ENCODE results near the gene SNX20. TPM values are rescaled to one million over a fixed set of nuclear protein-coding genes. Genes with fewer than 3 reads are reported as not detected.
A peak's percentile ranks its signal among the peaks of the same experiment; 100 is the strongest.

The SNX20 gene
- total and polyA plus RNA-seq, 2 donors from 2014 or later = 0.67 to 6.2 TPM

- Histone ChIP-seq H3K9me3 (ENCODE audit: control insufficient read depth in 2 of 3, insufficient read depth in 1 of 3, low read length in 3 of 3) (peaks cover 0 to 17% (median 8%) of the 10 kb centered on the region in 3 donors), H3K4me1 (ENCODE audit: control insufficient read depth in 2 of 3, insufficient read depth in 2 of 3, low read depth in 1 of 3, low read length in 3 of 3) (peaks cover 0 to 4% (median 0%) of the 10 kb centered on the region in 3 donors), H3K9ac (ENCODE audit: low read length in 3 of 3) (no peak overlapping the region), H3K27ac (ENCODE audit: low read depth in 2 of 2, low read length in 2 of 2) (no peak overlapping the region), H3K36me3 (ENCODE audit: control insufficient read depth in 2 of 3, insufficient read depth in 3 of 3, low read length in 3 of 3) (no peaks in the 10 kb centered on the region), H3K27me3 (ENCODE audit: control insufficient read depth, insufficient read depth, low read length) (no peaks in the 10 kb centered on the region), H3K4me3 (ENCODE audit: low read length in 3 of 3) (no peak overlapping the region)
- FAIRE-seq (no peak), DNase-seq (peak in 1 of 5 donors; percentile 39)
- no peak for TF ChIP-seq CTCF (IDR thresholded peaks at IDR 0.05; ENCODE audit: borderline replicate concordance, extremely low read depth, insufficient read depth)
- intact Hi-C loops (cut with DNase I) = no loop called here
These were observed 10.6 kb downstream of the SNX20 start for GRCh38 chr16:50670476-50670875.

- FAIRE-seq (no peak), DNase-seq (peak in 1 of 5 donors; percentile 26)
- Histone ChIP-seq H3K4me1 (ENCODE audit: control insufficient read depth in 2 of 3, insufficient read depth in 2 of 3, low read depth in 1 of 3, low read length in 3 of 3) (peaks cover 0 to 4% (median 0%) of the 10 kb centered on the region in 3 donors), H3K36me3 (ENCODE audit: control insufficient read depth in 2 of 3, insufficient read depth in 3 of 3, low read length in 3 of 3) (no peaks in the 10 kb centered on the region), H3K9ac (ENCODE audit: low read length in 3 of 3) (no peak overlapping the region), H3K4me3 (ENCODE audit: low read length in 3 of 3) (no peak overlapping the region), H3K27ac (ENCODE audit: low read depth in 2 of 2, low read length in 2 of 2) (no peak overlapping the region), H3K9me3 (ENCODE audit: control insufficient read depth in 2 of 3, insufficient read depth in 1 of 3, low read length in 3 of 3) (peaks cover 0 to 18% (median 8%) of the 10 kb centered on the region in 3 donors), H3K27me3 (ENCODE audit: control insufficient read depth, insufficient read depth, low read length) (no peaks in the 10 kb centered on the region)
- intact Hi-C loops (cut with DNase I) = no loop called here
- TF ChIP-seq CTCF (IDR thresholded peaks at IDR 0.05; ENCODE audit: borderline replicate concordance, extremely low read depth, insufficient read depth) = no peak
These were observed 11.4 kb downstream of the SNX20 start for GRCh38 chr16:50669741-50670140.

- Histone ChIP-seq H3K9ac (ENCODE audit: low read length in 3 of 3) (no peak overlapping the region), H3K27ac (ENCODE audit: low read depth in 2 of 2, low read length in 2 of 2) (no peak overlapping the region)
These were observed 12.6 kb downstream of the SNX20 start for GRCh38 chr16:50668368-50669008.

More at GRCh38 chr16:50668368-50669008, 12.6 kb downstream of the SNX20 start:
- Histone ChIP-seq H3K9me3 (ENCODE audit: control insufficient read depth in 2 of 3, insufficient read depth in 1 of 3, low read length in 3 of 3) (peaks cover 0 to 23% (median 8%) of the 10 kb centered on the region in 3 donors), H3K4me1 (ENCODE audit: control insufficient read depth in 2 of 3, insufficient read depth in 2 of 3, low read depth in 1 of 3, low read length in 3 of 3) (peaks cover 0 to 4% (median 0%) of the 10 kb centered on the region in 3 donors), H3K27me3 (ENCODE audit: control insufficient read depth, insufficient read depth, low read length) (no peaks in the 10 kb centered on the region), H3K4me3 (ENCODE audit: low read length in 3 of 3) (no peak overlapping the region), H3K36me3 (ENCODE audit: control insufficient read depth in 2 of 3, insufficient read depth in 3 of 3, low read length in 3 of 3) (no peaks in the 10 kb centered on the region)
- intact Hi-C loops (cut with DNase I) = no loop called here
- DNase-seq (peak in 2 of 5 donors; percentile 48 to 56), FAIRE-seq (no peak)
- TF ChIP-seq CTCF (IDR thresholded peaks at IDR 0.05; ENCODE audit: borderline replicate concordance, extremely low read depth, insufficient read depth) = no peak
